GM21737 (cell line): Measurements from ENCODE around the gene SLC28A3.
A peak's percentile ranks its signal among the peaks of the same experiment; 100 is the strongest.

Experiments
- ATAC-seq: cut with Tn5 transposase; IDR thresholded peaks from one replicate; pipeline ENCODE4 v1.9.1; 2021; ENCODE audit warnings: mild to moderate bottlenecking, moderate library complexity; ENCODE audit not compliant: unreplicated experiment

The SLC28A3 gene

GRCh38 chr9:84300271-84300670 lies 40.3 kb downstream of the SLC28A3 start:
- ATAC-seq, result no peak

- ATAC-seq, result no peak
These were observed 43.3 kb downstream of the SLC28A3 start for GRCh38 chr9:84297162-84297821.

GRCh38 chr9:84296146-84296843 lies 44.3 kb downstream of the SLC28A3 start:
- ATAC-seq, result peak; percentile 44

GRCh38 chr9:84294241-84294950 lies 46.2 kb downstream of the SLC28A3 start:
- ATAC-seq, result no peak

- ATAC-seq, result peak; percentile 63
These were observed 47.4 kb downstream of the SLC28A3 start for GRCh38 chr9:84293001-84293798.

- ATAC-seq, result no peak
These were observed 55.2 kb downstream of the SLC28A3 start for GRCh38 chr9:84285381-84285780.

- no peak for ATAC-seq
These were observed 56.6 kb downstream of the SLC28A3 start for GRCh38 chr9:84283946-84284345.

- ATAC-seq, result no peak
These were observed 62.4 kb downstream of the SLC28A3 start for GRCh38 chr9:84278130-84278529.

- no peak for ATAC-seq
These were observed 62.9 kb downstream of the SLC28A3 start for GRCh38 chr9:84277646-84278045.

GRCh38 chr9:84276741-84277140 lies 63.8 kb downstream of the SLC28A3 start:
- ATAC-seq, result no peak

GRCh38 chr9:84271921-84272556 lies 68.5 kb downstream of the SLC28A3 start:
- ATAC-seq, result no peak

- ATAC-seq, result peak; percentile 99
These were observed 69.0 kb downstream of the SLC28A3 start for GRCh38 chr9:84271531-84271900.

- ATAC-seq, result peak; percentile 23
These were observed 69.6 kb downstream of the SLC28A3 start for GRCh38 chr9:84270847-84271530.

- peak; percentile 53 for ATAC-seq
These were observed 74.4 kb downstream of the SLC28A3 start for GRCh38 chr9:84266087-84266561.

- no peak for ATAC-seq
These were observed 76.1 kb downstream of the SLC28A3 start for GRCh38 chr9:84264307-84265029.

GRCh38 chr9:84261070-84261746 lies 79.3 kb downstream of the SLC28A3 start:
- ATAC-seq, result no peak

GRCh38 chr9:84258371-84258770 lies 82.2 kb downstream of the SLC28A3 start:
- no peak for ATAC-seq

- no peak for ATAC-seq
These were observed 84.9 kb downstream of the SLC28A3 start for GRCh38 chr9:84255696-84256095.

GRCh38 chr9:84254972-84255371 lies 85.6 kb downstream of the SLC28A3 start:
- no peak for ATAC-seq
